Measurements from ENCODE around the gene SUMF1. TPM values are rescaled to one million over a fixed set of nuclear protein-coding genes. Genes with fewer than 3 reads are reported as not detected.

Gene SUMF1
- total RNA-seq, 2 experiments from 2014 or later, result 6.4 to 6.6 TPM

GRCh38 chr3:4505688-4506558 is 38.9 kb upstream of the SUMF1 start:
- Mint-ChIP-seq H3K4me3 (no peak overlapping the region), H3K4me1 (ENCODE audit: low read depth) (peaks cover 63% of the 10 kb centered on the region), H3K9me3 (no peaks in the 10 kb centered on the region), H3K27ac (no peak overlapping the region), H3K27me3 (no peaks in the 10 kb centered on the region), H3K36me3 (ENCODE audit: low read depth) (peaks cover 26% of the 10 kb centered on the region)
- DNase-seq, result no peak
- no peak for ATAC-seq
- no peak for TF ChIP-seq CTCF (IDR thresholded peaks at IDR 0.05)
- intact Hi-C loops (cut with micrococcal nuclease), result no loop called here
- ChIA-PET POLR2A (interaction anchor here (1.4 to 6.9 kb wide), 3 partner anchors 11 to 39 kb away, joined by 7 to 73 read pairs (median 9); partner anchors contain the start of genes ITPR1 and SUMF1), CTCF (interaction anchor here (2.5 to 3.3 kb wide), 2 partner anchors 11 to 127 kb away, joined by 9 to 13 read pairs; no protein-coding TSS in a partner anchor)

- H3K9me3 Mint-ChIP-seq, result no peaks in the 10 kb centered on the region
- peaks cover 60% of the 10 kb centered on the region for H3K4me1 Mint-ChIP-seq (ENCODE audit: low read depth)
- peaks cover 29% of the 10 kb centered on the region for H3K36me3 Mint-ChIP-seq (ENCODE audit: low read depth)
- ChIA-PET CTCF (interaction anchor here (1.2 to 3.3 kb wide), 3 partner anchors 10 to 129 kb away, joined by 3 to 13 read pairs (median 9); partner anchors contain the start of gene ITPR1), POLR2A (interaction anchor here (0.6 to 6.9 kb wide), 5 partner anchors 10 to 990 kb away, joined by 3 to 73 read pairs (median 7); partner anchors contain the start of genes ITPR1 and SUMF1)
- H3K27ac Mint-ChIP-seq, result peak overlapping the region; percentile 92
- no peak for TF ChIP-seq CTCF (IDR thresholded peaks at IDR 0.05)
- ATAC-seq (peak; percentile 66), DNase-seq (peak; percentile 45)
- peak overlapping the region; percentile 77 for H3K4me3 Mint-ChIP-seq
- H3K27me3 Mint-ChIP-seq, result no peaks in the 10 kb centered on the region
- intact Hi-C loops (cut with micrococcal nuclease), result no loop called here
Observed at GRCh38 chr3:4504340-4505261, 37.5 kb upstream of the SUMF1 start.

- ChIA-PET POLR2A (interaction anchor here (6.9 kb wide), 1 partner anchor 9 kb away, joined by 73 read pairs; the partner anchor contains the start of gene ITPR1), CTCF (interaction anchor here (1.2 to 2.2 kb wide), 2 partner anchors 16 to 131 kb away, joined by 3 to 6 read pairs; no protein-coding TSS in a partner anchor)
- ATAC-seq (no peak), DNase-seq (no peak)
- no peak for TF ChIP-seq CTCF (IDR thresholded peaks at IDR 0.05)
- Mint-ChIP-seq H3K27me3 (no peaks in the 10 kb centered on the region), H3K4me3 (no peak overlapping the region), H3K36me3 (ENCODE audit: low read depth) (peaks cover 23% of the 10 kb centered on the region), H3K4me1 (ENCODE audit: low read depth) (peaks cover 51% of the 10 kb centered on the region), H3K27ac (peak overlapping the region; percentile 92), H3K9me3 (no peaks in the 10 kb centered on the region)
- intact Hi-C loops (cut with micrococcal nuclease), result no loop called here
Observed at GRCh38 chr3:4503050-4503449, 36.0 kb upstream of the SUMF1 start.

- H3K36me3 Mint-ChIP-seq (ENCODE audit: low read depth), result peaks cover 23% of the 10 kb centered on the region
- H3K27me3 Mint-ChIP-seq, result no peaks in the 10 kb centered on the region
- H3K27ac Mint-ChIP-seq, result no peak overlapping the region
Observed at GRCh38 chr3:4501927-4502326, 34.9 kb upstream of the SUMF1 start.

More at GRCh38 chr3:4501927-4502326, 34.9 kb upstream of the SUMF1 start:
- TF ChIP-seq CTCF (IDR thresholded peaks at IDR 0.05), result no peak
- Mint-ChIP-seq H3K4me3 (no peak overlapping the region), H3K4me1 (ENCODE audit: low read depth) (peaks cover 44% of the 10 kb centered on the region), H3K9me3 (no peaks in the 10 kb centered on the region)
- intact Hi-C loops (cut with micrococcal nuclease), result no loop called here
- CTCF ChIA-PET, result interaction anchor here (1.0 to 2.2 kb wide), 3 partner anchors 15 to 152 kb away, joined by 3 to 6 read pairs (median 3); no protein-coding TSS in a partner anchor
- POLR2A ChIA-PET, result interaction anchor here (1.1 to 6.9 kb wide), 2 partner anchors 7 to 8 kb away, joined by 3 to 73 read pairs; partner anchors contain the start of gene ITPR1
- DNase-seq, result no peak
- no peak for ATAC-seq
